ENCODE measurements around the gene ABCD1. TPM values are rescaled to one million over a fixed set of nuclear protein-coding genes. Genes with fewer than 3 reads are reported as not detected.
"Not testable (repeated sequence)": the region's sequence is repeated elsewhere in the genome, so short reads cannot be mapped to it uniquely, and the experiment has no call there.

The ABCD1 gene
- 10.6 and 22.3 TPM in 2 replicates for total RNA-seq

GRCh38 chrX:153724252-153725038, at the start of gene ABCD1, which contains the start of gene BCAP31:
Gene ABCD1, plus strand, starts transcription at chrX:153724856. Its CDS starts 411 bp downstream, at chrX:153725267.
Gene BCAP31, minus strand, starts transcription at chrX:153724387. Its CDS starts 1,143 bp downstream, at chrX:153723244.
- peak; percentile 41 for DNase-seq (ENCODE audit: low read depth)

- DNase-seq (ENCODE audit: low read depth): no peak
Measured at GRCh38 chrX:153681175-153681574, 43.5 kb upstream of the ABCD1 start.

- DNase-seq (ENCODE audit: low read depth): not testable (repeated sequence)
Measured at GRCh38 chrX:153683486-153683885, 41.2 kb upstream of the ABCD1 start.

GRCh38 chrX:153684467-153685155, 40.0 kb upstream of the ABCD1 start:
- no peak for DNase-seq (ENCODE audit: low read depth)

- no peak for DNase-seq (ENCODE audit: low read depth)
Measured at GRCh38 chrX:153685156-153685536, 39.5 kb upstream of the ABCD1 start.

- DNase-seq (ENCODE audit: low read depth): no peak
Measured at GRCh38 chrX:153685751-153686696, 38.6 kb upstream of the ABCD1 start.

GRCh38 chrX:153686711-153687110, 37.9 kb upstream of the ABCD1 start:
- no peak for DNase-seq (ENCODE audit: low read depth)

- DNase-seq (ENCODE audit: low read depth): no peak
Measured at GRCh38 chrX:153687121-153688039, 37.3 kb upstream of the ABCD1 start, which contains the start of gene SLC6A8. Gene SLC6A8, plus strand, starts transcription at chrX:153687926. Its CDS starts 649 bp downstream, at chrX:153688575.

- DNase-seq (ENCODE audit: low read depth): no peak
Measured at GRCh38 chrX:153688071-153688470, 36.6 kb upstream of the ABCD1 start.

GRCh38 chrX:153688506-153688905, 36.1 kb upstream of the ABCD1 start:
- DNase-seq (ENCODE audit: low read depth): no peak

- DNase-seq (ENCODE audit: low read depth): no peak
Measured at GRCh38 chrX:153688911-153689590, 35.6 kb upstream of the ABCD1 start.

GRCh38 chrX:153689654-153690465, 34.8 kb upstream of the ABCD1 start:
- DNase-seq (ENCODE audit: low read depth): no peak

GRCh38 chrX:153690466-153690865, 34.2 kb upstream of the ABCD1 start:
- DNase-seq (ENCODE audit: low read depth): no peak

GRCh38 chrX:153691032-153691827, 33.4 kb upstream of the ABCD1 start:
- not testable (repeated sequence) for DNase-seq (ENCODE audit: low read depth)

GRCh38 chrX:153692003-153692402, 32.7 kb upstream of the ABCD1 start:
- no peak for DNase-seq (ENCODE audit: low read depth)

GRCh38 chrX:153692611-153693156, 32.0 kb upstream of the ABCD1 start:
- DNase-seq (ENCODE audit: low read depth): no peak

GRCh38 chrX:153693216-153694086, 31.2 kb upstream of the ABCD1 start:
- no peak for DNase-seq (ENCODE audit: low read depth)

All from renal cortical epithelial cell (primary cell).